HK-2 (cell line): Measurements from ENCODE around the gene ZC3H12D.
"Not testable (repeated sequence)": the region's sequence is repeated elsewhere in the genome, so short reads cannot be mapped to it uniquely, and the experiment has no call there.

Experiments
- DNase-seq: peaks from one replicate; pipeline ENCODE4 v3.0.0-alpha.2; 2018; ENCODE audit not compliant: unreplicated experiment

The ZC3H12D gene

GRCh38 chr6:149484733-149485700 lies at the start of gene ZC3H12D:
Gene ZC3H12D, minus strand, starts transcription at chr6:149485014. Its CDS starts 10,471 bp downstream, at chr6:149474543.
- peak; percentile 40 for DNase-seq

GRCh38 chr6:149529650-149530049 lies 44.8 kb upstream of the ZC3H12D start:
- DNase-seq: no peak

- DNase-seq: no peak
Measured at GRCh38 chr6:149515494-149515893, 30.7 kb upstream of the ZC3H12D start.

- no peak for DNase-seq
Measured at GRCh38 chr6:149513915-149514314, 29.1 kb upstream of the ZC3H12D start.

DNA sequence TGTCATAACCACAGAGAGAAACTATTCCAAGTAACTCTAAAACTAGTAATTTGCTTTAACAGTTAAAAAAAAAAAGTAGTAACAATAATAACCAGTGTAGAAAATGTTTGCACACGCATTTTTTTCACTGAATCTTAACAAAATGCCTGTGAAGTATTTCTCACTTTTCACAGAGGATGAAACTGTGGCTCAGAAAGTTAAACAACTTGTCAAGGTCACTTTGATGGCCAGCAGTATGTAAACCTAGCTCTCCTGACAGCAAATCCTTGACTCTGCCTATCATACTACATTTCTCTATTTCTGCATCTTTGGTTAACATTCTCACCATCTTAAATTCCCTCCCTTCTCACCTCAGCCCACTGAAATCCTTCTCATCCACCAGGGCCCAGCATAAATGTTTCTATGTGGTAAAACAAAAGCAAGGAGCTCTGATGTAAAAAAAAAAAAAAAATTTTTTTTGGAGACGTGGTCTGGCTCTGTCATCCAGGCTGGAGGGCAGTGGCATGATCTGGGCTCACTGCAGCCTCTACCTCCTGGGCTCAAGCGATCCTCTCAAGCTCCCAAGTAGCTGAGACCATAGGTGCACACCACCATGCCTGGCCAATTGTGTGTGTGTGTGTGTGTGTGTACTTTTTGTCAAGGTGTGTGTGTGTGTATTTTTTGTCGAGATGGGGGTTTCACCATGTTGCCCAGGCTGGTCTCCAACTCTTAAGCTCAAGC lies 26.1 kb upstream of the ZC3H12D start:
- no peak for DNase-seq

- no peak for DNase-seq
Measured at GRCh38 chr6:149508485-149508884, 23.7 kb upstream of the ZC3H12D start.

- no peak for DNase-seq
Measured at GRCh38 chr6:149503872-149504271, 19.1 kb upstream of the ZC3H12D start.

DNA sequence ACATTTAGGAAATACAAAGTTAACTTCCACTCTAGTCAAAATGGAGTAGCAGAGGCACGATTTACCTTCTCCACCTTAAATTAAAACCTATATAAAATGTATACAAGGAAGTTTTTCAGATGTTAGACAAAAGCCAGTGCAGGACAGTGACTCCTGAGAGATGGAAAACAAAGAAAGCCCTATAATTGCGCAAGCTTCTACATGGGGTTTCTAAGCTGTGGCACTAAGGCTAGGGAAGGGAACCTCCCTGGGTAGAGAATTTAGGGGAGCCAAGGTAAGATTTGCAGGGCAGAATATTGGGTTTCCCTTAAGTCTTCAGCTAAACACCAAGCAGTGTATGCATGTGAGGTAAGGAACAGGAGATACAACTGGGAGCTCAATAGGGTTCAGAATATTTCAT lies 18.5 kb upstream of the ZC3H12D start:
- no peak for DNase-seq

GRCh38 chr6:149501768-149502167 lies 17.0 kb upstream of the ZC3H12D start:
- DNase-seq: no peak

GRCh38 chr6:149501201-149501600 lies 16.4 kb upstream of the ZC3H12D start:
- DNase-seq: no peak

- DNase-seq: no peak
Measured at GRCh38 chr6:149500096-149500495, 15.3 kb upstream of the ZC3H12D start.

DNA sequence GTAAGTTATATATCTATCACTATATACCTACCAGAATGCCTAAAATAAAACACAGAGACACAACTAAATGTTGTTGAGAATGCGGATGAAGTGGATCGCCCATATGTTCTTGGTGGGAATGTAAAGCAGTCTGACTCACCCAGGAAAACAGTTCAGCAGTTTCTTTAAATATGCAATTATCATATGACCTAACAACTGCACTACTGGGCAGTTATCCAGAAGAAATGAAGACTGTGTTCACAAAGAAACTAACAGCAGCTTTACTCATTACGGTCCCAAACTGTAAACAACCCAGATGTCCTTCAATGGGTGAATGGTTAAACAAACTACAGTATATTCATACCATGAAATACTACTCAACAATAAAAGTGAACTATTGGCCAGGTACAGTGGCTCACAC lies 14.3 kb upstream of the ZC3H12D start:
- no peak for DNase-seq

DNA sequence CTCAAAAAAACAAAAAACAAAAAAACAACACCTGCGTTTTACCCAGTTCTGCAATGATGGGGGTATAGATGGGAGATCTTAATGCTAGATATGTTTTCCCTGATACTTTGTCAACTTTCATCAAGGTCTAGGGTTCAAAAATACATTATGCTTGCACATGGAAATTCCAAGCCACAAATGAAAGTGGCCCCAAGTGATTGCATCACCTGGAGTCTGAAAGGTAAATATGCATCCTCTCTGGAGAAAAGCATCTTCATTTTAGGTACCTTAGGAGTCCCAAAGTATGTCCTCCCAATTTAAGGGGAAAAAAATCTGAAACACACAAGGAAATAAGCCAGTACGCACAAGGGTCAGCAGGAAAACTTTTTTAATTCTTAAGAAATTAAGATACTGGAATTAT lies 12.6 kb upstream of the ZC3H12D start:
- DNase-seq: no peak

DNA sequence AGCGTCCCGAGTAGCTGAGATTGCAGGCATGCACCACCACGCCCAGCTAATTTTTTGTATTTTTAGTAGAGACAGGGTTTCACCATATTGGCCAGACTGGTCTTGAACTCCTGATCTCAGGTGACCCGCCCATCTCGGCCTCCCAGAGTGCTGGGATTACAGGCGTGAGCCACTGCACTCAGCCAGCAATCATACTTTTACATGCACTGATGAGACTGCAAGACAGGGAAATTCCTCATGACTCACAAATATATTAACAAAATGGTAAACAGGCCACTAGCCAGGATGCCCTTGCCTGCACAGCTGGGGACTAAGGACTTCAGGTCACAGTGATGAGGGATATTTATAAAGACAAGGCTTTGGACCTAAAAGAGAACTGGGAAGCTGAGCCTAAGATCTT lies 11.8 kb upstream of the ZC3H12D start:
- DNase-seq: peak; percentile 13

DNA sequence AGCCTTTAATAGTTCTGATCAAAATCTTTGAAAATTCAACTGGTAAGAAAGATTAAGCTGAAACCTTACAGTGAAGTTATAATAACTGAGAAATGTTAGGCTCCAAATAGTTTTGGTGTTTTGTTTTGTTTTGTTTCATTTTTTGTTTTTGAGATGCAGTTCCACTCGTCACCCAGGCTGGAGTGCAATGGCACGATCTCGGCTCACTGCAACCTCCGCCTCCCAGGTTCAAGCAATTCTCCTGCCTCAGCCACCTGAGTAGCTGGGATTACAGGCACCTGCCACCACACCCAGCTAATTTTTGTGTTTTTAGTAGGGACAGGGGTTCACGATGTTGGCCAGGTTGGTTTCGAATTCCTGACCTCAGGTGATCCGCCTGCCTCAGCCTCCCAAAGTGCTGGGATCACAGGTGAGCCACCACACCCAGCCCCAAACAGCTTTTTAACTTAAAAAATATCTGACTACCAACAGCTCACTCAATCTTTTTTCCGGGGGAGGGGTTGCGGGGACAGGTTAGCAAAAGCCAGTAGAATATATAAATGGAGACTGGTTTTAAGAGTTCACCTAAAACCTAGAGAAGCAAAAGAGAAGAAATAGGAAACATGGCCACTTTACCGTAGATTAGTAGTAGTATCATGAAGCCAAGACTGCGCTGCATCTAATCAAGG lies 10.7 kb upstream of the ZC3H12D start:
- not testable (repeated sequence) for DNase-seq

- not testable (repeated sequence) for DNase-seq
Measured at GRCh38 chr6:149494810-149495209, 10.0 kb upstream of the ZC3H12D start.

GRCh38 chr6:149493761-149494320 lies 9.0 kb upstream of the ZC3H12D start:
- no peak for DNase-seq

DNA sequence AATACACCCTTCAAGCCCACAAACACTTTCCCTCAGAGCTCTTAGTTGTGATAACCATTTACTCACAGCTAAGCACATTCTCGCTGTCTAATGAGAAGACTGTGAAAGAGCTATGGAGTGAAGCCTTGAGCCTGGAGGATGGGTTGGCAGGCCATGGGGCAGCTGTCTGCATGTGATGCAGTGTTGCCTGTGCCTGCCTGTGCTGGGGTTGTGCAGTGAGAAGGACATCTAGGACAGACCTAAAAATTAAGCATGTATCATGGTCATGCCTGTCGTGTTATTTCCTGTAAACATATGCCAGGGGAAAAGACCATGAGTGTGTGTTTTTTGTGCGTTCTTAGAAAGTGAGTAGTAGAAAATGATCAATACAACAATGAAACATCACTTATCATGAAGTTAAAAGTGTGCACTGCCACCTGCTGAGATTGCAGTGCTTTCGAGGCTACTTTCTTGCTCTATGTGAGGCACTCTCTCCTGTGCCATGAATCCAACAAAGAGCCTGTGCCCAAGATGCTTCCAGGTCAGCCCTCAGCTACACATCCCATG lies 8.1 kb upstream of the ZC3H12D start:
- DNase-seq: no peak

GRCh38 chr6:149489967-149490366 lies 5.2 kb upstream of the ZC3H12D start:
- DNase-seq: no peak

GRCh38 chr6:149488815-149489214 lies 4.0 kb upstream of the ZC3H12D start:
- no peak for DNase-seq

GRCh38 chr6:149487316-149487715 lies 2.5 kb upstream of the ZC3H12D start:
- no peak for DNase-seq
